ENCODE data around the gene CCDC188. TPM values are rescaled to one million over a fixed set of nuclear protein-coding genes. Genes with fewer than 3 reads are reported as not detected.

The CCDC188 gene
- total and polyA plus RNA-seq, 4 donors: 0.63 to 4.0 (median 1.4) TPM

DNA sequence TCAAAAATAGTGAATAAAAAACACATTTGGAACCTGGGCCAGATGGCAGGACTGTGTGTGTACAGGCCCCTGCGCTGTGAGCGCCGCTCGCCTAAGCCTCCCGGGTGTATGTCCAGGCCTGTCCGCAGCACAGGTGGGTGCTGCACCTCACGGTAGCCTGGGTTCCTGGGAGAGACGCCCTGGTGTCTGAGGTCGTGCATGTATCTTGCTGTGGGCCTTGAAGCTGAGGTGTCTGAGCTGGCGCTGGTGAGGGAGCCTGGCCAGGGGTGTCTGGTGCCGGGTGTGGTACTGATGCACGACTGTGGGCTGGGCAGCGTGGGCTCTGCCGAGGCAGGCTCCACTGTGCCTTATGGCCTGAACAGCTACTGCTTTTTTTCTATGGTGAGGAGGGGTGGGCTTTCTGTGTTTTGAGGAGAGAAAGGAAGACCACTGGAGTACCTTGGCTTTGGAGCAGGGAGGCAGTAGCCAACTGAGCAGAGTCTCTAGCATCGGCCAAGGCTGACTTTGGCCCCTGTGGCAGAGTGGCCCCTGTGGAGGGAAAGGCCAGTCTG is 23.5 kb downstream of the CCDC188 start:
- TF ChIP-seq, protein P1, sequence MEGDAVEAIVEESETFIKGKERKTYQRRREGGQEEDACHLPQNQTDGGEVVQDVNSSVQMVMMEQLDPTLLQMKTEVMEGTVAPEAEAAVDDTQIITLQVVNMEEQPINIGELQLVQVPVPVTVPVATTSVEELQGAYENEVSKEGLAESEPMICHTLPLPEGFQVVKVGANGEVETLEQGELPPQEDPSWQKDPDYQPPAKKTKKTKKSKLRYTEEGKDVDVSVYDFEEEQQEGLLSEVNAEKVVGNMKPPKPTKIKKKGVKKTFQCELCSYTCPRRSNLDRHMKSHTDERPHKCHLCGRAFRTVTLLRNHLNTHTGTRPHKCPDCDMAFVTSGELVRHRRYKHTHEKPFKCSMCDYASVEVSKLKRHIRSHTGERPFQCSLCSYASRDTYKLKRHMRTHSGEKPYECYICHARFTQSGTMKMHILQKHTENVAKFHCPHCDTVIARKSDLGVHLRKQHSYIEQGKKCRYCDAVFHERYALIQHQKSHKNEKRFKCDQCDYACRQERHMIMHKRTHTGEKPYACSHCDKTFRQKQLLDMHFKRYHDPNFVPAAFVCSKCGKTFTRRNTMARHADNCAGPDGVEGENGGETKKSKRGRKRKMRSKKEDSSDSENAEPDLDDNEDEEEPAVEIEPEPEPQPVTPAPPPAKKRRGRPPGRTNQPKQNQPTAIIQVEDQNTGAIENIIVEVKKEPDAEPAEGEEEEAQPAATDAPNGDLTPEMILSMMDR (IDR thresholded peaks at IDR 0.05; ENCODE audit: control extremely low read depth, extremely low read depth): no peak
- no peak overlapping the region for H3K27ac ChIP-seq (ENCODE audit: low read depth in 1 of 2, low read length in 1 of 2)
- H3K4me1 ChIP-seq (ENCODE audit: control insufficient read depth in 5 of 5, insufficient read depth in 5 of 5, low read length in 5 of 5): peaks cover 0 to 7% (median 0%) of the 10 kb centered on the region in 5 donors
- peaks cover 0 to 36% (median 3%) of the 10 kb centered on the region in 4 donors for H3K36me3 ChIP-seq (ENCODE audit: control insufficient read depth in 4 of 4, insufficient read depth in 4 of 4, low read length in 4 of 4)
- DNase-seq: no peak
- no peak for ATAC-seq (ENCODE audit: insufficient read depth, low FRiP score)
- H3K9me3 ChIP-seq (ENCODE audit: control insufficient read depth in 4 of 4, insufficient read depth in 3 of 4, low read length in 3 of 4): no peaks in the 10 kb centered on the region
- H3K27me3 ChIP-seq (ENCODE audit: control insufficient read depth in 3 of 3, insufficient read depth in 3 of 3, low read length in 2 of 3): no peaks in the 10 kb centered on the region
- 91 to 95% methylated on average over 15 of the region's 15 CpGs for WGBS, 2 donors
- no peak overlapping the region for H3K9ac ChIP-seq (ENCODE audit: insufficient read depth in 1 of 2, low read length in 2 of 2)
- no peak overlapping the region for H3K4me3 ChIP-seq

DNA sequence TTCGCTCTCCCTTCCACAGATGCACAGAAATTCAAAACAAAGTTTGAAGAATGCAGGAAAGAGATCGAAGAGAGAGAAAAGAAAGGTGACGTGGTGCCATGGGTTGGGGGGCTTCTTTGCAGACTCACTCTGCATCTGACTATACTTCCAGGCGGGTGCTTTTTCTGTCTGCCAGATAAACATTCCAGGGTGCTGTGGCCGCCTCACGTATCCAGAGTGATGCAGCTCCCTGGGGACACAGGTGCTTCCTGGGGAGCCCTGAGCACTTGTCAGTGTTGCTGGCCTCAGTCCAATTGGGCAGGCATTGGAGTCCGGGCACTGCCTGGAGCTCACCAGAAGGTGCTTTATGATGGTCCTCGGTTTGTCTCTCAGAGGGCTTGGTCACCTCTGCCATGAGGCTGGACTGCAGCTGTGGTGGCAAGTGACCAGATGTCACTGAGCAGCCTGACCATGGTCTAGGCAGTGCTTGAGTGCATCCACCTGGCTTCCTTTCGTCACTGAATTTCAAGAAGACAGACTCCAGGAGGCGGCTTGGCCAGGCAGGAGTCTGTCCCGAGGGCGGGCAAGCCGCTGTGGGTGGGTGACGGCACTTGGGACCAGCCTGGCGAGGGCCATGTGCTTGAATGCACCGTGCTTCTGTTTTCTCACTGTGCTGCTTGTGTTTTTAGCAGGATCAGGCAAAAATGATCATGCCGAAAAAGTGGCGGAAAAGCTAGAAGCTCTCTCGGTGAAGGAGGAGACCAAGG is 24.4 kb downstream of the CCDC188 start:
- H3K9ac ChIP-seq (ENCODE audit: insufficient read depth in 1 of 2, low read length in 2 of 2): no peak overlapping the region
- H3K27ac ChIP-seq (ENCODE audit: low read depth in 1 of 2, low read length in 1 of 2): no peak overlapping the region
- no peaks in the 10 kb centered on the region for H3K27me3 ChIP-seq (ENCODE audit: control insufficient read depth in 3 of 3, insufficient read depth in 3 of 3, low read length in 2 of 3)
- no peak for DNase-seq
- H3K4me1 ChIP-seq (ENCODE audit: control insufficient read depth in 5 of 5, insufficient read depth in 5 of 5, low read length in 5 of 5): peaks cover 0 to 5% (median 0%) of the 10 kb centered on the region in 5 donors
- H3K9me3 ChIP-seq (ENCODE audit: control insufficient read depth in 4 of 4, insufficient read depth in 3 of 4, low read length in 3 of 4): no peaks in the 10 kb centered on the region
- 84 to 87% methylated on average over 19 of the region's 19 CpGs for WGBS, 2 donors
- H3K36me3 ChIP-seq (ENCODE audit: control insufficient read depth in 4 of 4, insufficient read depth in 4 of 4, low read length in 4 of 4): peaks cover 0 to 42% (median 6%) of the 10 kb centered on the region in 4 donors
- H3K4me3 ChIP-seq: no peak overlapping the region
- TF ChIP-seq, protein P1 (IDR thresholded peaks at IDR 0.05; ENCODE audit: control extremely low read depth, extremely low read depth): no peak
- no peak for ATAC-seq (ENCODE audit: insufficient read depth, low FRiP score)

DNA sequence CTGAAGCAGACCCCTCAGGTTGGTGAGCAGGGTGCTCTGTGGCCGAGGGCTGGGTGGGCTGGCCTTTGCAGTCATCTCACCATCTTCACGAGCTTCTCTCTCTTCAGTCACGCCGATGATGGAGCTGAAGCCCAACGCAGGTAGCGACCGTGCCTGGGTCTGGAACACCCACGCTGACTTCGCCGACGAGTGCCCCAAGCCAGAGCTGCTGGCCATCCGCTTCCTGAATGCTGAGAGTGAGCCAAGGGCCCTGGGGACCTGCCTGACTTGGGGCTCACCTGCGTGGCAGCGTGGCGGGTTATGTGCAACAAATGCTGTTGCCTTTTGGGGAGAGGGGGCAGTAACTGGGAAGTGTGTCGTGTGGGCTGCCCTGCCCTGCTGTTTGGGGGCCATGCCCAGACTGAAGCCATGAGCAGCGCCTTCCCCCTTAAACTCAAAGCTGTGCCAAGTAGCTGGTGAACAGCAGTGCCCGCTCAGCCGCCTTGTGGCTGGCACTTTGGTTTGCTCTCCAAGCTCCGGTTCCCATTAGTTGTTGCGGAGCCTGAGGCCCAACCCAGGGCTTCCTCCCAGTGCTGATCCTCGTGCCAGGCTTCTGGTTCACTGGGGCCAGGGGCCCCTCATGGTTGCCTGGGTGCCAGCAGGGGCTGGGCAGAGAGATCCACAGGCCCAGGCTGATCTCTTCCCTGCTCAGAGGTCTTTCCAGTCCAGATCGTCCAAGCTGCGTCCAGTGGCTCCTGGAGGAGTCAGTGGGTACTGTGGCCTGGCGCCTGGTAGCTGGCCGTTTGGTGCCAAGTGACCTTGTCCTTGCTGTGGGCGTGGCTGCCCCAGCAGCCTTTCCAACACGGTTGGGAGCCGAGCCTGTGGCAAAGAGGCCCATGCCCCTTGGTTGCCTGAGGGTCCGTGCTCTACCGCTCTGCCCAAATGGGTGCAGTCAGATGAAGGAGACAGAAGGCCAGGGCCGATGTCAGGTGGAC is 25.4 kb downstream of the CCDC188 start:
- DNase-seq (no peak), ATAC-seq (ENCODE audit: insufficient read depth, low FRiP score) (no peak)
- no peaks in the 10 kb centered on the region for H3K27me3 ChIP-seq (ENCODE audit: control insufficient read depth in 3 of 3, insufficient read depth in 3 of 3, low read length in 2 of 3)
- no peaks in the 10 kb centered on the region for H3K9me3 ChIP-seq (ENCODE audit: control insufficient read depth in 4 of 4, insufficient read depth in 3 of 4, low read length in 3 of 4)
- no peak overlapping the region for H3K27ac ChIP-seq (ENCODE audit: low read depth in 1 of 2, low read length in 1 of 2)
- H3K4me3 ChIP-seq: no peak overlapping the region
- WGBS, 2 donors: 92 to 93% methylated on average over 32 of the region's 32 CpGs
- H3K9ac ChIP-seq (ENCODE audit: insufficient read depth in 1 of 2, low read length in 2 of 2): no peak overlapping the region
- peaks cover 0 to 44% (median 8%) of the 10 kb centered on the region in 4 donors for H3K36me3 ChIP-seq (ENCODE audit: control insufficient read depth in 4 of 4, insufficient read depth in 4 of 4, low read length in 4 of 4)
- H3K4me1 ChIP-seq (ENCODE audit: control insufficient read depth in 5 of 5, insufficient read depth in 5 of 5, low read length in 5 of 5): peaks cover 0 to under 1% (median 0%) of the 10 kb centered on the region in 5 donors
- TF ChIP-seq, protein P1 (IDR thresholded peaks at IDR 0.05; ENCODE audit: control extremely low read depth, extremely low read depth): no peak
